Measurements from ENCODE around the gene USO1.

USO1 gene

DNA sequence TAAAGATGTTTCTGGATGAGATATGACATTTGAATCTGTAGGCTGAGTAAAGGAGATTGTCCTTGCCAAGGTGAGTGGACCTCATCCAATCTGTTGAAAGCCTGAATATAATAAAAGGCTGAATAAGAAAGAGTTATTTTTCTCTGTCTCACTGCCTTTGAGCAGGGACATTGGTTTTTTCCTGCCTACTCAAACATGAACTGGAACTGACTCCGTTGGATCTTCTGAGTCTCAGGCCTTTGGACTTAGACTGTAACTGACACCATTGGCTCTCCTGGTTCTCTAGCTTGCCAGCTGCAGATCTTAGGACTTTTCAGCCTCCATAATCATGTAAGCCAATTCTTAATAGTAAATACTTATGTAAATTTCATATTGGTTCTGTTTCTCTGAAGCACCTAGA, 134.3 kb downstream of the USO1 start:
- TF ChIP-seq, protein P1, sequence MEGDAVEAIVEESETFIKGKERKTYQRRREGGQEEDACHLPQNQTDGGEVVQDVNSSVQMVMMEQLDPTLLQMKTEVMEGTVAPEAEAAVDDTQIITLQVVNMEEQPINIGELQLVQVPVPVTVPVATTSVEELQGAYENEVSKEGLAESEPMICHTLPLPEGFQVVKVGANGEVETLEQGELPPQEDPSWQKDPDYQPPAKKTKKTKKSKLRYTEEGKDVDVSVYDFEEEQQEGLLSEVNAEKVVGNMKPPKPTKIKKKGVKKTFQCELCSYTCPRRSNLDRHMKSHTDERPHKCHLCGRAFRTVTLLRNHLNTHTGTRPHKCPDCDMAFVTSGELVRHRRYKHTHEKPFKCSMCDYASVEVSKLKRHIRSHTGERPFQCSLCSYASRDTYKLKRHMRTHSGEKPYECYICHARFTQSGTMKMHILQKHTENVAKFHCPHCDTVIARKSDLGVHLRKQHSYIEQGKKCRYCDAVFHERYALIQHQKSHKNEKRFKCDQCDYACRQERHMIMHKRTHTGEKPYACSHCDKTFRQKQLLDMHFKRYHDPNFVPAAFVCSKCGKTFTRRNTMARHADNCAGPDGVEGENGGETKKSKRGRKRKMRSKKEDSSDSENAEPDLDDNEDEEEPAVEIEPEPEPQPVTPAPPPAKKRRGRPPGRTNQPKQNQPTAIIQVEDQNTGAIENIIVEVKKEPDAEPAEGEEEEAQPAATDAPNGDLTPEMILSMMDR (IDR thresholded peaks at IDR 0.05; ENCODE audit: low read depth, low read length, missing control alignments): no peak
- DNase-seq (ENCODE audit: low read depth): no peak
- in situ Hi-C loops (cut with HindIII; ENCODE audit: low sequenced_read_pairs): no loop called here
- H3K4me3 ChIP-seq (ENCODE audit: low read depth, low read length): no peak overlapping the region

DNA sequence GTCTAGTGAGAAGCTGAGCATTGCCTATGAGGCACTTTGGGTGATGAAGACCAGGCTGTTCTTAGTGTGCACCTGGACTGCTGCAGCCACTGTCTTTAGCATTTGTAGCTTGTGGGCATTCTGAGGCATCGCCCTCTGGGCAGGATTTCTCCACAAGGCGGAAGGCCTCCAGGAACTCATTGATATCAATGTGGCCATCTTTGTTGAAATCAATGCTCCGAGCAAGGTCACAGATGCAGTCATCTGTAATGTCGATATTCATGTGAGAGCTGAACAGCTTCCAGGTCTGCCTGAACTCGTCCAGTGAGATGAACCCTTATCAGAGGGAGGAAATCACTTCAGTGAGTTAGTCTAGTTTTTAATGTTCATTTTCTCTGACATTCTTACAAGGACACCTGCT, 136.2 kb downstream of the USO1 start:
- TF ChIP-seq, protein P1 (IDR thresholded peaks at IDR 0.05; ENCODE audit: low read depth, low read length, missing control alignments): no peak

More for the DNA sequence above, 136.2 kb downstream of the USO1 start:
- no peak for DNase-seq (ENCODE audit: low read depth)
- H3K4me3 ChIP-seq (ENCODE audit: low read depth, low read length): no peak overlapping the region
- in situ Hi-C loops (cut with HindIII; ENCODE audit: low sequenced_read_pairs): no loop called here

Data from astrocyte of the cerebellum (primary cell).